SK-N-SH (cell line): Measurements from ENCODE around the gene KCNAB3. TPM values are rescaled to one million over a fixed set of nuclear protein-coding genes. Genes with fewer than 3 reads are reported as not detected.
A peak's percentile ranks its signal among the peaks of the same experiment; 100 is the strongest.

Experiments used
- CTCF ChIA-PET: fragments of 300-600, 350-600 bp; formaldehyde crosslinking; extraction: SDS; loops from one replicate; lab custom pipeline; 2021; lab: Yijun Ruan, JAX
- POLR2A ChIA-PET: fragments of 350-600 bp; sonication (Branson Sonifier 250); formaldehyde crosslinking; extraction: SDS; loops from one replicate; lab custom pipeline; 2020; ENCODE audit warnings: antibody characterized with exemption, inconsistent platforms; lab: Yijun Ruan, JAX
- DNase-seq: peaks from one replicate; pipeline ENCODE4 v3.0.0; 2012
- H2AFZ ChIP-seq: fragments of 200-600 bp; sonication (generic); 2 replicates; pipeline ENCODE4 v1.8.1; 2016; ENCODE audit warnings: antibody characterized with exemption, mild to moderate bottlenecking, low read depth
- H3F3A ChIP-seq: fragments of 200-600 bp; sonication (generic); replicated peaks from 2 replicates; pipeline ENCODE3; 2016; ENCODE audit warnings: antibody characterized with exemption, mild to moderate bottlenecking; ENCODE audit not compliant: insufficient read depth
- H3K27ac ChIP-seq, 2 experiments: fragments of 200-500 bp in 1 of 2; fragments of 200-600 bp in 1 of 2; sonication (Bioruptor generic) in 1 of 2; sonication (generic), shearing (Covaris generic) in 1 of 2; 2 replicates each; pipeline versions ENCODE4 v1.5.1 to v1.6.1; 2014 to 2016; ENCODE audit warnings: low read depth in 2 of 2, inconsistent platforms in 1 of 2, low read length in 1 of 2, mild to moderate bottlenecking in 1 of 2, mixed read lengths in 1 of 2
- H3K27me3 ChIP-seq: fragments of 200-600 bp; sonication (generic), shearing (Covaris generic); 2 replicates; pipeline ENCODE4 v1.6.1; 2016; ENCODE audit warnings: mixed run types; ENCODE audit not compliant: insufficient read depth
- H3K36me3 ChIP-seq, 2 experiments: fragments of 200-500 bp in 1 of 2; fragments of 200-600 bp in 1 of 2; sonication (Bioruptor generic) in 1 of 2; sonication (generic) in 1 of 2; replicated peaks in 1 of 2; 2 replicates each; pipeline versions ENCODE3 to v1.5.1; 2014 to 2016; ENCODE audit warnings: low read length in 1 of 2, mild to moderate bottlenecking in 1 of 2; ENCODE audit not compliant: insufficient read depth in 2 of 2, control insufficient read depth in 1 of 2
- H3K4me1 ChIP-seq, 2 experiments: fragments of 200-500 bp in 1 of 2; fragments of 200-600 bp in 1 of 2; sonication (Bioruptor generic) in 1 of 2; sonication (generic), shearing (Covaris generic) in 1 of 2; 2 replicates each; pipeline versions ENCODE4 v1.5.1 to v1.6.1; 2014 to 2016; ENCODE audit warnings: low read depth in 1 of 2, low read length in 1 of 2, mixed run types in 1 of 2; ENCODE audit not compliant: insufficient read depth in 2 of 2, control insufficient read depth in 1 of 2
- H3K4me2 ChIP-seq: fragments of 200-600 bp; sonication (generic), shearing (Covaris generic); 2 replicates; pipeline ENCODE4 v1.6.1; 2017; ENCODE audit warnings: mixed run types
- H3K4me3 ChIP-seq, 2 experiments: fragments of 200-500 bp in 1 of 2; fragments of 200-600 bp in 1 of 2; sonication (Bioruptor generic) in 1 of 2; sonication (generic), shearing (Covaris generic) in 1 of 2; 2 replicates each; pipeline versions ENCODE4 v1.5.1 to v1.8.1; 2014 to 2016; ENCODE audit warnings: low read depth in 2 of 2, inconsistent platforms in 1 of 2, low read length in 1 of 2, mild to moderate bottlenecking in 1 of 2, mixed read lengths in 1 of 2, moderate library complexity in 1 of 2
- H3K79me2 ChIP-seq: fragments of 200-600 bp; sonication (generic); 2 replicates; pipeline ENCODE4 v1.8.1; 2017; ENCODE audit warnings: mild to moderate bottlenecking; ENCODE audit not compliant: insufficient read depth
- H3K9ac ChIP-seq: fragments of 200-600 bp; sonication (generic); 2 replicates; pipeline ENCODE4 v1.6.1; 2017; ENCODE audit warnings: mixed run types
- H3K9me2 ChIP-seq: fragments of 200-600 bp; sonication (generic); 2 replicates; pipeline ENCODE4 v1.6.1; 2017; ENCODE audit warnings: mixed run types
- H3K9me3 ChIP-seq: fragments of 200-600 bp; sonication (generic); 2 replicates; pipeline ENCODE4 v1.6.1; 2017; ENCODE audit warnings: mixed run types, mild to moderate bottlenecking, moderate library complexity
- H4K20me1 ChIP-seq: fragments of 200-600 bp; sonication (generic); 2 replicates; pipeline ENCODE4 v1.6.1; 2017; ENCODE audit warnings: mild to moderate bottlenecking, mixed run types; ENCODE audit not compliant: insufficient read depth
- ELF1 ChIP-seq: IDR thresholded peaks from 2 replicates; pipeline ENCODE4 v1.4.0; 2012
- EP300 ChIP-seq, 2 experiments: IDR thresholded peaks; 2 replicates each; pipeline versions ENCODE4 v1.4.0 to v1.6.1; 2012; ENCODE audit warnings: borderline replicate concordance in 1 of 2, low read depth in 1 of 2, low read length in 1 of 2
- FOXM1 ChIP-seq: IDR thresholded peaks from 2 replicates; pipeline ENCODE4 v1.4.0; 2012; ENCODE audit warnings: low read depth, mild to moderate bottlenecking
- GATA2 ChIP-seq: sonication (generic); formaldehyde crosslinking; IDR thresholded peaks from 2 replicates; pipeline ENCODE4 v1.5.0; 2020; ENCODE audit warnings: mild to moderate bottlenecking, missing genetic modification reagents
- JUND ChIP-seq: IDR thresholded peaks from 2 replicates; pipeline ENCODE4 v1.4.0; 2012
- MEF2A ChIP-seq: IDR thresholded peaks from 2 replicates; pipeline ENCODE4 v1.4.0; 2012; ENCODE audit warnings: low read depth, borderline replicate concordance
- MXI1 ChIP-seq: IDR thresholded peaks from 2 replicates; pipeline ENCODE4 v1.6.1; 2012; ENCODE audit warnings: mild to moderate bottlenecking, low read depth, low read length, improper control_type of control experiment
- RAD21 ChIP-seq: IDR thresholded peaks from 2 replicates; pipeline ENCODE4 v1.6.1; 2012; ENCODE audit warnings: mild to moderate bottlenecking, low read length
- RFX5 ChIP-seq: IDR thresholded peaks from 2 replicates; pipeline ENCODE4 v1.6.1; 2012; ENCODE audit warnings: mild to moderate bottlenecking, improper control_type of control experiment, low read length
- SIN3A ChIP-seq: IDR thresholded peaks from 2 replicates; pipeline ENCODE4 v1.6.1; 2012; ENCODE audit warnings: low read depth, mild to moderate bottlenecking, low read length, moderate library complexity, borderline replicate concordance
- SMC3 ChIP-seq: IDR thresholded peaks from 2 replicates; pipeline ENCODE4 v1.6.1; 2012; ENCODE audit warnings: low read depth, low read length, improper control_type of control experiment
- TAF1 ChIP-seq: IDR thresholded peaks from 2 replicates; pipeline ENCODE4 v1.6.1; 2012; ENCODE audit warnings: low read depth, mild to moderate bottlenecking, low read length, moderate library complexity, borderline replicate concordance
- YY1 ChIP-seq: IDR thresholded peaks from 2 replicates; pipeline ENCODE4 v1.4.0; 2012; ENCODE audit warnings: low read depth, mild to moderate bottlenecking
- WGBS: methylation state at CpG from one replicate; pipeline ENCODE4 v1.1.6; 2017; ENCODE audit warnings: low lambda C conversion rate; 5-methylcytosine and 5-hydroxymethylcytosine counted together
- polyA plus RNA-seq, 3 experiments: library from polyadenylated mRNA; depleted of rRNA; stranded (reverse); fragments of >200 nt; gene quantifications; 2 replicates each; pipeline ENCODE4 v1.2.3, GENCODE V29; 2012
- TF ChIP-seq, protein P1 (sequence below): fragments of 200-600 bp; sonication (generic); IDR thresholded peaks from 2 replicates; pipeline ENCODE4 v1.6.1; 2017; ENCODE audit warnings: antibody characterized with exemption, mild to moderate bottlenecking, moderate library complexity
- TF ChIP-seq, protein P2 (sequence below): IDR thresholded peaks from 2 replicates; pipeline ENCODE4 v1.4.0; 2012; ENCODE audit warnings: low read depth
- TF ChIP-seq, protein P3 (sequence below): IDR thresholded peaks from 2 replicates; pipeline ENCODE4 v1.6.1; 2012; ENCODE audit warnings: mild to moderate bottlenecking, low read depth, low read length, moderate library complexity
- TF ChIP-seq, protein P4 (sequence below): IDR thresholded peaks from 2 replicates; pipeline ENCODE4; 2012

The KCNAB3 gene
- polyA plus RNA-seq, 1 of the 3 experiments (the other 2 are of a cell fraction) = 4.4 TPM

DNA sequence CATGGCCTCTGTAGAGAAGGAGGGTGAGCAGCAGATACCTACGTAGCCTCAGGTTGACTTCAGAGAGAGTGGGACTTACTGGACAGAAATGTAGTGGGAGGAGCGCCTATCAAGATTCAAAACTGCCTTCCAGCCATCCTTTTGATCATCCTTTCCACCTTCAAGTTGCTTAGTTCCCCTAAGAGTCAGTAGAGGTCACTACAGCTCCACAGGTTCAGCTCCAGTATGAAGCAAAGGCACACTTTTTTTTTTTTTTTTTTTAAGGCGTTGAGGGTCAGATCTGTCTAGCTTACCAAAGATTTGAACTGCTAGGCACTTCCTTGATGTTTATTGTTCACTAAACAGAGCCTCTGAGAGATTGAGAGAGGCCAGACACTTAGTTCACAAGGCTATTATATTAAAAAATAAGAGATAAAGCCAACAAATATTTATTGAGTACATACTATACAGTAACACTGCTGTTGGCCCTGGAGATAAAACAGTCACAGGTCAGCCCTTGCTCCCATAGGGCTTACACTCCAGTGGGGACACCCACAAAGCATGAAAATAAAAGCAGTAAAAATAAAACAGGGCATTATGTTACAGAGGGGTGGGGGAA lies 16.6 kb downstream of the KCNAB3 start:
- no peak overlapping the region for H3K9ac ChIP-seq
- 28% methylated on average over 3 of the region's 3 CpGs for WGBS
- no peak for TF ChIP-seq FOXM1
- peak; percentile 82 for TF ChIP-seq SMC3
- no peak for TF ChIP-seq MEF2A
- peak; percentile 94 for TF ChIP-seq RAD21
- TF ChIP-seq, protein P1, sequence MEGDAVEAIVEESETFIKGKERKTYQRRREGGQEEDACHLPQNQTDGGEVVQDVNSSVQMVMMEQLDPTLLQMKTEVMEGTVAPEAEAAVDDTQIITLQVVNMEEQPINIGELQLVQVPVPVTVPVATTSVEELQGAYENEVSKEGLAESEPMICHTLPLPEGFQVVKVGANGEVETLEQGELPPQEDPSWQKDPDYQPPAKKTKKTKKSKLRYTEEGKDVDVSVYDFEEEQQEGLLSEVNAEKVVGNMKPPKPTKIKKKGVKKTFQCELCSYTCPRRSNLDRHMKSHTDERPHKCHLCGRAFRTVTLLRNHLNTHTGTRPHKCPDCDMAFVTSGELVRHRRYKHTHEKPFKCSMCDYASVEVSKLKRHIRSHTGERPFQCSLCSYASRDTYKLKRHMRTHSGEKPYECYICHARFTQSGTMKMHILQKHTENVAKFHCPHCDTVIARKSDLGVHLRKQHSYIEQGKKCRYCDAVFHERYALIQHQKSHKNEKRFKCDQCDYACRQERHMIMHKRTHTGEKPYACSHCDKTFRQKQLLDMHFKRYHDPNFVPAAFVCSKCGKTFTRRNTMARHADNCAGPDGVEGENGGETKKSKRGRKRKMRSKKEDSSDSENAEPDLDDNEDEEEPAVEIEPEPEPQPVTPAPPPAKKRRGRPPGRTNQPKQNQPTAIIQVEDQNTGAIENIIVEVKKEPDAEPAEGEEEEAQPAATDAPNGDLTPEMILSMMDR = peak; percentile 85
- TF ChIP-seq RFX5 = 0 out of 2 replicates have a peak, but pooled peaks have one; percentile 21
- no peak for TF ChIP-seq YY1
- TF ChIP-seq, all 33 proteins: peak for 4
- POLR2A ChIA-PET = interaction anchor here (0.6 to 1.0 kb wide), 3 partner anchors 49 to 88 kb away, joined by 4 read pairs; no protein-coding TSS in a partner anchor
- peak; percentile 76 for DNase-seq
- no peak overlapping the region for H2AFZ ChIP-seq
- no peaks in the 10 kb centered on the region for H4K20me1 ChIP-seq
- H3K9me2 ChIP-seq = no peaks in the 10 kb centered on the region
- H3K27me3 ChIP-seq = no peaks in the 10 kb centered on the region
- CTCF ChIA-PET = interaction anchor here (0.5 to 5.7 kb wide), 32 partner anchors 10 to 664 kb away, joined by 3 to 90 read pairs (median 4); partner anchors contain the start of genes ALOX15B, CHD3, CNTROB and KDM6B
- no peaks in the 10 kb centered on the region for H3K79me2 ChIP-seq
- H3F3A ChIP-seq = peaks cover 36% of the 10 kb centered on the region
- H3K4me1 ChIP-seq = peaks cover 14 to 18% of the 10 kb centered on the region in 2 experiments; a peak in 2 of 4 replicates
- H3K9me3 ChIP-seq = no peaks in the 10 kb centered on the region
- peaks cover 15 to 41% of the 10 kb centered on the region in 2 experiments for H3K36me3 ChIP-seq
- peak overlapping the region in 1 of 2 experiments; percentile 9; a peak in 1 of 4 replicates for H3K27ac ChIP-seq
- no peak overlapping the region for H3K4me2 ChIP-seq
- no peak overlapping the region; a peak in 1 of 4 replicates for H3K4me3 ChIP-seq

DNA sequence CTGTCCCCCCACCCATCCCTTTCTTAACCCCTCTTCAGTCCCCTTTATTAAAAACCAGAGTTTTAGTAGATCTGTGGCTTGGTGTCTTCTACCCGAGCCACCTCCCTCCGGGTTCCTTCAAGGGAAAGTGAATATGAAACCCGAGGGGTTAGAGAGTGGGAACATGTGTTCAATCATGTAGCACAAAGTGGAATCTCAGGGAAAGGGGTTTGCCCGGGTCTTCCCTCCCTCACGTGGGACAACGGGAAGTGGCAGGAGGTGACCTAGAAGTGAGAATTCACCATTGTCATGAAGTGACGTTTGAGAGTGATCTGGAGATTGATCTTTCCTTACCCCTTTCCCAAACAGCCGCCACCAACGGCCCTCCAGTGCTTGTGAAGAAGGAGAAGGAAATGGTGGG lies 18.5 kb downstream of the KCNAB3 start:
- Histone ChIP-seq H4K20me1 (no peaks in the 10 kb centered on the region), H3F3A (peaks cover 31% of the 10 kb centered on the region)
- TF ChIP-seq, protein P2, sequence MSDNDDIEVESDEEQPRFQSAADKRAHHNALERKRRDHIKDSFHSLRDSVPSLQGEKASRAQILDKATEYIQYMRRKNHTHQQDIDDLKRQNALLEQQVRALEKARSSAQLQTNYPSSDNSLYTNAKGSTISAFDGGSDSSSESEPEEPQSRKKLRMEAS = no peak
- TF ChIP-seq SIN3A (no peak), GATA2 (CRISPR knock-in tag) (no peak), TAF1 (no peak), EP300 (IDR thresholded peaks at IDR 0.05; ENCODE audit: borderline replicate concordance in 1 of 2, low read depth in 1 of 2, low read length in 1 of 2) (no peak), ELF1 (no peak), MXI1 (no peak), JUND (no peak)
- TF ChIP-seq, protein P1 = no peak
- TF ChIP-seq, protein P3, sequence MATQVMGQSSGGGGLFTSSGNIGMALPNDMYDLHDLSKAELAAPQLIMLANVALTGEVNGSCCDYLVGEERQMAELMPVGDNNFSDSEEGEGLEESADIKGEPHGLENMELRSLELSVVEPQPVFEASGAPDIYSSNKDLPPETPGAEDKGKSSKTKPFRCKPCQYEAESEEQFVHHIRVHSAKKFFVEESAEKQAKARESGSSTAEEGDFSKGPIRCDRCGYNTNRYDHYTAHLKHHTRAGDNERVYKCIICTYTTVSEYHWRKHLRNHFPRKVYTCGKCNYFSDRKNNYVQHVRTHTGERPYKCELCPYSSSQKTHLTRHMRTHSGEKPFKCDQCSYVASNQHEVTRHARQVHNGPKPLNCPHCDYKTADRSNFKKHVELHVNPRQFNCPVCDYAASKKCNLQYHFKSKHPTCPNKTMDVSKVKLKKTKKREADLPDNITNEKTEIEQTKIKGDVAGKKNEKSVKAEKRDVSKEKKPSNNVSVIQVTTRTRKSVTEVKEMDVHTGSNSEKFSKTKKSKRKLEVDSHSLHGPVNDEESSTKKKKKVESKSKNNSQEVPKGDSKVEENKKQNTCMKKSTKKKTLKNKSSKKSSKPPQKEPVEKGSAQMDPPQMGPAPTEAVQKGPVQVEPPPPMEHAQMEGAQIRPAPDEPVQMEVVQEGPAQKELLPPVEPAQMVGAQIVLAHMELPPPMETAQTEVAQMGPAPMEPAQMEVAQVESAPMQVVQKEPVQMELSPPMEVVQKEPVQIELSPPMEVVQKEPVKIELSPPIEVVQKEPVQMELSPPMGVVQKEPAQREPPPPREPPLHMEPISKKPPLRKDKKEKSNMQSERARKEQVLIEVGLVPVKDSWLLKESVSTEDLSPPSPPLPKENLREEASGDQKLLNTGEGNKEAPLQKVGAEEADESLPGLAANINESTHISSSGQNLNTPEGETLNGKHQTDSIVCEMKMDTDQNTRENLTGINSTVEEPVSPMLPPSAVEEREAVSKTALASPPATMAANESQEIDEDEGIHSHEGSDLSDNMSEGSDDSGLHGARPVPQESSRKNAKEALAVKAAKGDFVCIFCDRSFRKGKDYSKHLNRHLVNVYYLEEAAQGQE = no peak
- TF ChIP-seq, protein P4, sequence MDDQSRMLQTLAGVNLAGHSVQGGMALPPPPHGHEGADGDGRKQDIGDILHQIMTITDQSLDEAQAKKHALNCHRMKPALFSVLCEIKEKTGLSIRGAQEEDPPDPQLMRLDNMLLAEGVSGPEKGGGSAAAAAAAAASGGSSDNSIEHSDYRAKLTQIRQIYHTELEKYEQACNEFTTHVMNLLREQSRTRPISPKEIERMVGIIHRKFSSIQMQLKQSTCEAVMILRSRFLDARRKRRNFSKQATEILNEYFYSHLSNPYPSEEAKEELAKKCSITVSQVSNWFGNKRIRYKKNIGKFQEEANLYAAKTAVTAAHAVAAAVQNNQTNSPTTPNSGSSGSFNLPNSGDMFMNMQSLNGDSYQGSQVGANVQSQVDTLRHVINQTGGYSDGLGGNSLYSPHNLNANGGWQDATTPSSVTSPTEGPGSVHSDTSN = no peak

More for the DNA sequence above, 18.5 kb downstream of the KCNAB3 start:
- Histone ChIP-seq H3K36me3 (peaks cover 15 to 60% of the 10 kb centered on the region in 2 experiments), H3K79me2 (no peaks in the 10 kb centered on the region), H3K9me2 (no peaks in the 10 kb centered on the region), H3K9me3 (no peaks in the 10 kb centered on the region), H3K27me3 (no peaks in the 10 kb centered on the region), H3K4me2 (no peak overlapping the region), H3K4me3 (no peak overlapping the region), H3K4me1 (peaks cover 6 to 10% of the 10 kb centered on the region in 2 experiments; a peak in 2 of 4 replicates), H2AFZ (no peak overlapping the region), H3K27ac (no peak overlapping the region), H3K9ac (no peak overlapping the region)
- WGBS = 85% methylated on average over 8 of the region's 9 CpGs
- CTCF ChIA-PET = interaction anchor here (0.9 to 5.7 kb wide), 6 partner anchors 22 to 146 kb away, joined by 3 to 90 read pairs (median 14); partner anchors contain the start of genes ALOX15B and CHD3
- POLR2A ChIA-PET = no interaction called here
- no peak for DNase-seq
